Motor neuron (in vitro differentiated cells): ENCODE results near the gene PLXNB2. TPM values are rescaled to one million over a fixed set of nuclear protein-coding genes. Genes with fewer than 3 reads are reported as not detected.

Source experiments
- ATAC-seq, 8 experiments: fragments of 200-7000 bp; cut with Tn5 transposase; replicated peaks in 6 of 8; 2 replicates each; pipeline ENCODE4 v1.8.0; 2021; ENCODE audit warnings: mild to moderate bottlenecking in 8 of 8, moderate library complexity in 8 of 8
- H3K27ac ChIP-seq, 2 donors: fragments of 250-450 bp; sonication (Bioruptor Pico); 2 replicates each; pipeline ENCODE4 v1.9.0; 2021; ENCODE audit warnings: antibody characterized with exemption in 2 of 2, mild to moderate bottlenecking in 2 of 2, moderate library complexity in 1 of 2
- H3K4me1 ChIP-seq, 2 donors: fragments of 250-450 bp; sonication (Bioruptor Pico); replicated peaks in 1 of 2; 2 replicates each; pipeline ENCODE4 v1.6.1; 2021; ENCODE audit warnings: antibody characterized with exemption in 2 of 2, mild to moderate bottlenecking in 2 of 2, moderate library complexity in 1 of 2
- H3K4me3 ChIP-seq, 5 donors: fragments of 250-450 bp; sonication (Bioruptor Pico); 2 replicates each; pipeline ENCODE4 v1.9.0; 2021; ENCODE audit warnings: antibody characterized with exemption in 5 of 5, mild to moderate bottlenecking in 5 of 5, moderate library complexity in 4 of 5
- WGBS, 10 experiments: fragments of 450-650 bp; shearing (Covaris generic); methylation state at CpG; one replicate each; pipeline ENCODE4 v1.0.0; 2022; 5-methylcytosine and 5-hydroxymethylcytosine counted together
- in situ Hi-C, 9 experiments: fragments of 400-800 bp; cut with MboI; loops; one replicate each; pipeline ENCODE4 v1.15.0; 2021; ENCODE audit warnings: low sequenced_read_pairs in 9 of 9, low pct_unique_long_range_greater_than_20kb in 2 of 9; ENCODE audit not compliant: unreplicated experiment in 9 of 9
- total RNA-seq, 8 experiments: library from RNA; unstranded; fragments of 300-600 nt; gene quantifications; 2 replicates each; pipeline versions ENCODE4 v1.2.3 to v1.2.4, GENCODE V29; 2022

PLXNB2 gene
- total RNA-seq, 8 experiments from 2014 or later: 36.8 to 104 (median 59.6) TPM

GRCh38 chr22:50257451-50258360 is 49.7 kb downstream of the PLXNB2 start:
- H3K4me1 ChIP-seq: peaks cover 19 to 21% of the 10 kb centered on the region in 2 donors
- 100% methylated on average over 2 of the region's 31 CpGs; no CpG with 5 or more reads in 9 of the 10 experiments for WGBS, 10 experiments
- H3K4me3 ChIP-seq: no peak overlapping the region
- no peak overlapping the region for H3K27ac ChIP-seq
- no peak for ATAC-seq
- in situ Hi-C loops: no loop called here

- H3K27ac ChIP-seq: no peak overlapping the region
- in situ Hi-C loops: no loop called here
- WGBS, 10 experiments: 100% methylated on average over 2 of the region's 16 CpGs; no CpG with 5 or more reads in 9 of the 10 experiments
These were observed 50.4 kb downstream of the PLXNB2 start for GRCh38 chr22:50257041-50257440.

GRCh38 chr22:50256258-50256862 is 51.1 kb downstream of the PLXNB2 start:
- in situ Hi-C loops: no loop called here
- Histone ChIP-seq H3K4me1 (peaks cover 22 to 24% of the 10 kb centered on the region in 2 donors), H3K27ac (no peak overlapping the region), H3K4me3 (no peak overlapping the region)
- WGBS, 10 experiments: 80 to 90% methylated on average over 1 to 6 of the region's 12 CpGs; no CpG with 5 or more reads in 8 of the 10 experiments
- ATAC-seq: no peak

More at GRCh38 chr22:50257041-50257440, 50.4 kb downstream of the PLXNB2 start:
- no peak overlapping the region for H3K4me3 ChIP-seq
- no peak for ATAC-seq
- peaks cover 16 to 19% of the 10 kb centered on the region in 2 donors for H3K4me1 ChIP-seq

- ATAC-seq: no peak
- H3K4me1 ChIP-seq: peaks cover 22 to 25% of the 10 kb centered on the region in 2 donors
- in situ Hi-C loops: no loop called here
- no CpG with 5 or more reads among the region's 17 CpGs for WGBS, 10 experiments
- H3K27ac ChIP-seq: no peak overlapping the region
- H3K4me3 ChIP-seq: no peak overlapping the region
These were observed 51.8 kb downstream of the PLXNB2 start for GRCh38 chr22:50255607-50256006.

GRCh38 chr22:50255099-50255498 is 52.3 kb downstream of the PLXNB2 start:
- in situ Hi-C loops: no loop called here
- Histone ChIP-seq H3K4me3 (no peak overlapping the region), H3K4me1 (peaks cover 22 to 25% of the 10 kb centered on the region in 2 donors), H3K27ac (no peak overlapping the region)
- no peak for ATAC-seq
- WGBS, 10 experiments: 0 to 100% (median 85%) methylated on average over 1 to 7 of the region's 19 CpGs; no CpG with 5 or more reads in 6 of the 10 experiments

GRCh38 chr22:50253941-50254340 is 53.5 kb downstream of the PLXNB2 start:
- Histone ChIP-seq H3K27ac (no peak overlapping the region), H3K4me1 (peaks cover 20 to 22% of the 10 kb centered on the region in 2 donors), H3K4me3 (no peak overlapping the region)
- in situ Hi-C loops: no loop called here
- 10 to 83% (median 33%) methylated on average over 2 of the region's 8 CpGs; no CpG with 5 or more reads in 6 of the 10 experiments for WGBS, 10 experiments
- ATAC-seq: no peak

- peak in 2 of 8 experiments; percentile 4 to 13 for ATAC-seq
- H3K27ac ChIP-seq: no peak overlapping the region
- 4 to 93% (median 80%) methylated on average over 1 to 4 of the region's 22 CpGs; no CpG with 5 or more reads in 5 of the 10 experiments for WGBS, 10 experiments
- H3K4me3 ChIP-seq: no peak overlapping the region
- in situ Hi-C loops: no loop called here
- H3K4me1 ChIP-seq: peaks cover 21 to 26% of the 10 kb centered on the region in 2 donors
These were observed 54.2 kb downstream of the PLXNB2 start for GRCh38 chr22:50253046-50253915.

- 30 to 80% (median 70%) methylated on average over 1 to 8 of the region's 25 CpGs; no CpG with 5 or more reads in 6 of the 10 experiments for WGBS, 10 experiments
- in situ Hi-C loops: no loop called here
- peak; percentile 12 to 53 (median 39) for ATAC-seq
- peaks cover 30 to 34% of the 10 kb centered on the region in 2 donors for H3K4me1 ChIP-seq
- no peak overlapping the region for H3K4me3 ChIP-seq
- H3K27ac ChIP-seq: peak overlapping the region in 1 of 2 donors; percentile 76
These were observed 55.1 kb downstream of the PLXNB2 start for GRCh38 chr22:50252082-50253045.

- WGBS, 10 experiments: 0 to 6% methylated on average over 1 to 3 of the region's 36 CpGs; no CpG with 5 or more reads in 8 of the 10 experiments
- H3K4me1 ChIP-seq: peaks cover 30 to 34% of the 10 kb centered on the region in 2 donors
- H3K4me3 ChIP-seq: peak overlapping the region; percentile 40 to 50 (median 46)
- in situ Hi-C loops: no loop called here
- peak in 3 of 8 experiments; percentile 1 to 2 (median 1) for ATAC-seq
- peak overlapping the region; percentile 65 to 76 for H3K27ac ChIP-seq
These were observed 55.9 kb downstream of the PLXNB2 start for GRCh38 chr22:50251477-50252081.

GRCh38 chr22:50250555-50251476 is 56.6 kb downstream of the PLXNB2 start, which contains the start of gene HDAC10:
HDAC10 (minus strand) TSS chr22:50251265; CDS start chr22:50251032, 233 bp downstream.
- H3K4me1 ChIP-seq: peaks cover 32 to 37% of the 10 kb centered on the region in 2 donors
- in situ Hi-C loops: no loop called here
- peak; percentile 55 to 85 (median 66) for ATAC-seq
- WGBS, 10 experiments: no CpG with 5 or more reads among the region's 81 CpGs
- H3K27ac ChIP-seq: peak within 1 kb of the TSS; percentile 71 to 76
- H3K4me3 ChIP-seq: peak within 1 kb of the TSS; percentile 40 to 50 (median 46)

- Histone ChIP-seq H3K27ac (peak overlapping the region in 1 of 2 donors; percentile 76), H3K4me1 (peaks cover 36 to 40% of the 10 kb centered on the region in 2 donors), H3K4me3 (peak overlapping the region; percentile 40 to 50 (median 46))
- WGBS, 10 experiments: no CpG with 5 or more reads among the region's 11 CpGs
- in situ Hi-C loops: no loop called here
- no peak for ATAC-seq
These were observed 57.2 kb downstream of the PLXNB2 start for GRCh38 chr22:50250249-50250554.
